T-helper 9 cell (primary cell): ENCODE data around the gene KRT85.

Experiments used
- DNase-seq: peaks from one replicate; pipeline ENCODE4 v3.0.0-alpha.2; 2020

KRT85 gene

DNA sequence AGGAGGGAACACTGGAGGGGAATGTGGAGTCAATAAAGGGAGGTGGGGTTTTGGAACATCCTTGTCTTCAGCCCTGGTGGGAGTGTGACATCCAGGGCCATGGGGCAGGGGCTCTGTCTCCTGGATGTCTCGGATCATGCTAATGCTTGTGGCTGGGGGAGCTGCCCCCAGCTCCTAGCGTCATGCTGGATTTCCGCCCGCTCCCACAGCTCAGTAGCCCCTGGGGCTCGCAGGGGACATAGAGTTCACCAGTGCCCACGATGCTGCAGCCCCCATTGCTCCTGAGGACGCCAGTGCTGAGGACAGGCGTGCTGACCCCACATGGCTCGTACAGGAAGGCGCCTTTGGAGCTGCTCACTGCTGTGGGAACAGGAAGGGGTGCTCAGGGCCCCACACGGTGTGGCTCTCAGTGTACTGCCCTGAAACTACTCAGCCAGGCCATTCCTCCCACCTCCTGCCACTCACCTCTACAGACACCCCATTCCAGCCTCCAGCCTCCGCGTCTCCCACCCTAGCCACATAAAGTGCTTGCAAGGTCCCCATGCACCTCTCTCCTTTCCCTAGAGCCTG, 27.6 kb upstream of the KRT85 start:
- no peak for DNase-seq

DNA sequence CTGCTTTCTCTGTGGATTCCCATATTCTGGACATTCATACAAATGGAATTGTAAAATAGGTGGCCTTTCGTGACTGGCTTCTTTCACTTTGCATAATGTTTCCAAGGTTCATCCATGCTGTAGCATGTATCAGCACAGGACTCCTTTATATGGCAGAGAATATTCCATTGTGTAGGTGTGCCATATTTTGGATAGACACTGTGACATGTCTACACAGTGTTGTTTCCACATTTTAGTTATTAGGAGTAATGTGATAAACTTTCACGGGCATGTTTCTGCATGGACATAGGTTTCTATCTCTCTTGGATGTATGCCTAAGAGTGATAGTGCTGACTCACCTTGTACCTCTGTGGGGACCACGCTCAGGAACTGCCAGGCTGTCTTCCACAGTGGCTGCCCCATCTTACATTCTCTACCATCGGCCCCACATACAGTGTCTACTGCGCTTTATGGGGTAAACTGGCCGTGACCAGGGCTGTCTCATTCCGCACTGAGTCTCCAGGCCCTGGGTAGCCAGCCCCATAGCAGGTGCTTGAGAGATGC, 25.3 kb upstream of the KRT85 start:
- no peak for DNase-seq

GRCh38 chr12:52391618-52392002, 24.3 kb upstream of the KRT85 start:
- no peak for DNase-seq

GRCh38 chr12:52390739-52391617, 23.7 kb upstream of the KRT85 start:
- no peak for DNase-seq

- DNase-seq: no peak
These were observed 22.3 kb upstream of the KRT85 start for GRCh38 chr12:52389313-52390207.

GRCh38 chr12:52387859-52388258, 20.6 kb upstream of the KRT85 start:
- no peak for DNase-seq

DNA sequence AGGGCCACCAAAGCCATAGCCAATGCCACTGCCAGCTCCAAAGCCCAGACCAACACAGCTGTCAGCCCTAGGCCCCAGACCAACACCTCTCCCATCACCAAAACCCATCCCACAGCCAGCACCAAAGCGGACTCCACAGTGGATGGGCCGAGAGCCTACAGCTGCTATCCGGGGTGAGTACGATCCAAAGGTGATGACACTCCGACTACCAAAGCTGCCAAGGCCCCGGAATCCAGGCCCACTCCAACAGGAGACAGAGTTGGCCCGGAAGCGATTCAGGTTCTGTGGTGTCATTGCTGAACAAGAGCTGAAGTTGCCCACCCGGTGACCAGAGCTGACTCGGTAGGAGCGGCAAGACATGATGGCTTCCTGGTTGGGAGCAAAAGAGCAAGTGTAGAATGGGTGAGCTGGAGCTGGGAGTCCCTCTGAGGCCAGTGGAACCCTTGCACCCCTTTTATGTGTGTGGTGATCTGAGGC, 18.0 kb upstream of the KRT85 start, which contains the start of gene KRT84:
TSS of gene KRT84 (minus strand) at position 427 of the 477 bp plus-strand sequence. CDS start at position 360, 67 bp downstream.
- no peak for DNase-seq

DNA sequence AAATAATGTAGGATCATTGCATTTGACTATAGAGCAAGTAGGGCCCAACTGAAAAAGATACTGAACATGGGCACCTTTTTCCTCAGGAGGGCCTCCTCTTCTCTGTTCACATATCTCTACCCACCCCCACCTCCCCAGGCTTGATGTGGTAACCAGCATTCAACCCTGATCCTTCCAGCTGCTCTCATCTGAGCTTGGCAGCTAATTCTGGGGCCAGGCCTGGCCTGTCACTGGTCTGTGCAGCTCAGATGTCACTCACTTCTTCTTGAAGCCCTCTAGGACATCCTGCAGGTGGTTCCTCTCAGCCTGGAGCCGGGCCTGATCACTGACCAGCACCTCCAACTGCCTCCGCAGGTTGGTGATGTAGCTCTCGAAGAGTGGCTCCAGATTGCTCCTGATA, 16.1 kb upstream of the KRT85 start:
- DNase-seq: no peak

DNA sequence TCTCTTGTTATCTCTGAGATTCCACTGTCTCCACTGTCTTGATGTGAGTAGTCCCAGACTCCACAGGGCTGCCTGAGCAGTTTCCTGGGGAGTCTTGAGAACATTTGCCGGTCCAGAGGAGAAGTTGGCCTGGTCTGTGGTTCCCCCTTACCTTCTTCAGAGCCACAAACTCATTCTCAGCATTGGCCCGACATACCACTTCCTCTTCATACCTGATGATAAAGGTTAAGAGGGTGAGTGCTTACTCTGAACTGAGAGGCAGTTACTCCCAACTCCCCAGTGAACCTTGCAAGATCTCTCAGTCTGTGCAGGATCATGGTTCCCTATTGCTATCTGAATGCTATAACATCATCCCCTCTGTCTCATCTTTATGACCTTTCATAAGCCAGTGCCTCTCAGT, 15.6 kb upstream of the KRT85 start:
- DNase-seq: no peak

- no peak for DNase-seq
These were observed 13.9 kb upstream of the KRT85 start for GRCh38 chr12:52381206-52381605.

DNA sequence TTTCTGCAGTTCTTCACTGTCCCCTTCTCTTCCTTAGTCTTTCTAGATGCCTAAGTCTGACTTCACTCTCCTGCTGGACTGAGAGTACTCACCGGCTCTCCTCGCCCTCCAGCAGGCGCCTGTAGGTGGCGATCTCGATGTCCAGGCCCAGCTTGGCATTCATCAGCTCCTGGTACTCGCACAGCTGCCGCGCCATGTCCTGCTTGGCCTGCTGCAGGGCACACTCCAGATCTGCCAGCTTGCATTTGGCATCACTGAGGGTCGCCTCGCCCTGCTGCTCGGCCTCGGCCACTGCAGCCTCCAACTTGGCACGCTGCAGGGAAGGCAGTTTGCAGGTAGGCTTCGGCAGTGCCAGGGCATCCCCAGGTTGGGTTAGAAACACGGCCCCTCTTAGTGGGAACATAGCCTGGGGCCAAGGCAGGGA, 13.0 kb upstream of the KRT85 start:
- DNase-seq: no peak

DNA sequence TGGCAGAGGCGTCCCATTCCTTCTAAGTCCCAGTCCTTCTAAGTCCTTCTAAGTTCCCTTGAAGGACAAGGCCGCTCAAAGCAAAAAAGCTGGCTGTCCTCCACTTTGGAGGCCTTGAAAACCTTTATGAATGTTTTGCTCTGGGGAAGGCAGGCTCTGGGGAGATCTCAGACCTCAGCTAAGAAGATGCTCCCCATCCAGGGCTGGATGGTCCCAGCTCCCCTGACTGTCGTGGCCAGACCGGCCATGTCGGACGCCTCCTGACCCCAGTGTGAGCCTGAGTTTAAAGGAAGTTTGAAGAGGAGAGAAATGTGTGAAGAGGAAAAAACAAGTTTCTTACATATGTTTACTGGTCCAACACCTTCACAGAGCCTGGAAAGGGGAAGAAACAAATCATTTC, 12.3 kb upstream of the KRT85 start:
- no peak for DNase-seq

DNA sequence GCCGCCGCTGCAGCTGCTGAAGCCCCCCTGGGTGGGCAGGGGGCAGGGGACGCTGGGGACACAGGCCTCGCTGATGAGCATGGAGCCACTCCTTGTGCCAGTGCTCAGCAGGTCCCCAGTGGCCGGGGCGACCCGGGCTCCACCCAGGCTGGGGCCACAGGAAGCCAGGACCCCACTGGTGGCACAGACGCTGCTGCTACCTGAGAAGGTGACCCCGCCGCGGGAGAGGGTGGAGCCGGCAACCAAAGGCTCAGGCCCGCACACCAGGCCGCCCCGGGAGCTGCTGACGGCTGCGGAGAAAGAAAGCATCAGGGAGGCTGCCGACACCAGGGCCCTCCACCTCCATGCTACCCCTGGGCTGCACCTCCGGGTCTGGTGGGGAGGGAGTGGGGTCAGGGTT, 10.8 kb upstream of the KRT85 start:
- DNase-seq: no peak

DNA sequence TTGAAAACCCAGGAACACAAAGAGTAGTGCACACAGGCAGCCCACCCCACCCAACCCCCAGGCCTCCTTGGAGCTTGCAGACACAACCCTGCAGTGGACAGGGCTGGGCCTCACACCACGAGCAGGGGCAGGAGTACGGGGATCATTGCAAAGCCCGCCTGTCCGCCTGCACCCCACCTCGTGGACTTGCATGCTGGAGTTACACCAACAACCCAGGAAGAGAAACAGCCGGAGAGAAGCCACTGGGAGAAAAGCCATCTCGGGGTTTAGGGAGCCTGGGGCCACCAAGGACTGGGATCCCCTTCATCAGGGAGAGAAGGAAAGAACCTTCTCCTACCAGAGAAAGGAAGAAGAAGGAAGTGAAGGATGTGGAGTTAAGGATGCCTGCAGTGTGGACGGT, 10.0 kb upstream of the KRT85 start:
- DNase-seq: no peak

DNA sequence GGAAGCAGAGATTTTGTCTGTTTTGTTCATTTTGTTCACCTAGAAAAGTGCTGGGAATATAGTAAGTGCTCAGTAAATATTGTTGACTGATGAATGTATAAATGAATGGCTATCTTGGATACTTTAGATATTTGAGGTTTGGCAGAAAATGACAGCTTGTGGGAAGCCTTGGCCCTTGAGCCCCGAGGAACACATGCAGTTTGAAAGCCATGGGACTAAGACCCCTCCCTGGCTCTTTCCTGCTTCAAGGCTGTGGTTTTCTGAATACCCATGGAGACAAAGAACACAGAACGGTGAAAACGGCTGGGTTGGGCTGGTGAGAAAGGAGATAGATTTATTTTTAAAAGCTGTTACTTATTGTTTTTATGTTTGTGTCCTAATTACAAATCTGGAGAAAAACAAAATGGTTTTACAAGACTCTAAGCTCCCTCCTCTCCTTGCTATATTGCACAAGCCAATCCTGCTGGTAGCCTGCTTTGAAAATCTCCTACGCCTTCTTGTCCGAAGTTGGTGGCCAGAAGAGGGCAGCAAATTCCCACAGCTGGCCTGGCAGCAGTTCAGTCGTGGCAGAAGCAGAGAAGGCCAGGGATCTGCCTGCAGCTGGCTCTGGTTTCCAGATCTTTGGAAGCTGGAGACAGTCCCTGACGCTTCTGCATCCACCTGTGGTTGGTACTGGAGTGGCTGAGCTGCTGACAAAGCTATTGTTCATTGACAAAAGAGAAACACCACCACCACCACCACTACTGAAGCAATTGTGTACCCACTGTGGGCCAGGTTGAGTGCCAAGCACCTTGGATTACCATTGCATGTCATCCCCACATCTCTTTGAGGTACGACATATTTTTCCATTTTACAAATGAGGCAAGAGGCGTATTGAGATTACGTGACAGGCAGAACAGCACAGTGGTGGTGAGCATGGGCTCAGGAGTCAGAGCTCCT, 5.2 kb upstream of the KRT85 start:
- no peak for DNase-seq

GRCh38 chr12:52371716-52372115, 4.4 kb upstream of the KRT85 start:
- DNase-seq: no peak

DNA sequence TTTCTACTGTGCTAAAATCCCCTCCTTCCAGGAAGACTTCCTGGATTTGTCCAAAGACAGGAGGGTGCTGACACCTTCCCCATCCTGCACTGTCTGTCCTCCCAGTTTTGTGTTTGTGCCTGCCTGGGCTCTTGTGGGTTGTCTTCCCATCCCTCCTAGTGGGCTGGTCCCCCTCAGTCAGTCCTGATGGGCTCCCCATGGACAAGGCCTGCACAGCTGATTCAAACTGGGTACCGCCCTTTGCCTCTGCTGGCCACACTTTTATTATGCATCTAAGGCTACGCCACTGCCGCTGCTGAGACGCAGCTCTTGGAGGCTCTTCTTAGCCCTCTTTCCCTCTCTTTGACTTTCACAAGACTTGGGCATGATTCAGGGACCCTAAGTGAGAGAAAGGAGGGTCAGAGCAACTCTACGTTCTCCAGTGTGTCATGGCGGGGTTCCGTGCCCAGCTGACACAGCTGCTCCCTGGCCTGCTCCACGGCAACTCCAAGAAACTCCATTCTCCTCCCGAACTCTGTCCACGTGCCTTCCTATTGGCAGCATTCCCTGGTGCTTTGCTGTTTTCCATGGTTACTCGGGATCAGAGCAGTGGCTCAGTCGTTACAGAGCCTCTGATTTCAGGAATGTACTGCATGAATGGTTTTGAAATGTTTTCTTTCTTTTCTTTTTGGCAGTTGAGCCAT, 3.8 kb upstream of the KRT85 start:
- no peak for DNase-seq

DNA sequence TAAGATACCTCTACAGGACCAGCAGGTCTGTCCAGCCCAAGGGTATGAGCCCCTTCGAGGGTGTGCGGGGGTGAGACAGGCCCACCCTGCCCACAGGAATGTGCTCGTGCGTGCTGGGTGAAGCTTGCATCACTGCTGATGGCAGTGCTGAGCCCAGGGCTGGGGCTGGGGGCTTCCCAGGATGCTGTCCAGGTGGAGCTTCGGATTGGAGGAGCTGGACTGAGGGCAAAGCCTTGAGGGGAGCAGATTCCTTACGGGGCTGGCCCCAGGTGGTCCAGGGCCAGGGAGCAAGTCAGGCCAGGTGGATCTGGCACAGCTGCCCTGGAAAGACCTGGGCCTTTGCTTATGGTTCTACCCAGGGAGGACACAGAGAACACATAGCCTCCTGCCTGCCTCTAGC, 2.5 kb upstream of the KRT85 start:
- no peak for DNase-seq

DNA sequence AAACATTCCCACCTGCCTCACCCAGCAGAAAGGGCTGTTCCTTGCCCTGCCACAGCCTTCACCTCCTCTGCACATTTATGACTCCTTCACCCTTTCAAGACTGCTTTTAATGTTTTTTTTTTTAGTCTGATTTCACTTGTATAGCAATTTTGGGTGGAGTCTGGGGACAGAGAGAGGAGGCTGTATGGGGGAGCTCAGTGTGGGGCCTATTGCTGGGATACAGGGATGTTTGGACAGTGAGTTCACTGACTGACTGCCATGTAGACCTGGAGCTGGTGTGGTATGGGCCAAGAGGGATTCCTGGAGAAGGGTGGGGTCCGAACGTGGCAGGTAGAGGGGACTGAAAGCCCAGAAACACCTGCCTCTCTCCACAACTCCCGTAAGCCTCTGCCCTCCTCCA, 1.9 kb upstream of the KRT85 start:
- DNase-seq: no peak

- no peak for DNase-seq
These were observed 1.2 kb upstream of the KRT85 start for GRCh38 chr12:52368508-52368907.

DNA sequence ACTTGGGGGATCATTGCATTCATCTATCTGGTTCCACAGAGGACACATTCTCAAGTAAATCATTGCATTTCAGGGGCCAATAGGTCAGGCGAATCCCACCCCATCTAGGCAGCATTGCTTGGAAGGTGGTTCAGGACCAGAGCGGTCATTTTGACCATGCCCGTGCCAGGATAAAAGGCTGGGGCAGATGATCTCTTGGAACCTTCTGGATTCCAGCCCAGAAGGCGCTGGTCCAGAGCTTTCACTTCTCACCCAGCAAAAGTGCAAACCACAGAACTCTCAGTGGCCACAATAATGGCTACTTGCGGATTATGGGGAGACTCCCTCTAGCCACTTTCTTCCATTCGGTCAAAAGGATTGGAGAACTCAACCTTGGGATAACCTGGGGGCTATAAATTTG, 595 bp upstream of the KRT85 start:
- no peak for DNase-seq
